Skeletal muscle satellite cell (primary cell): ENCODE data around the gene SLC27A5.

ENCODE experiments used
- H3K27me3 ChIP-seq: 2 replicates; pipeline ENCODE4 v1.7.0; 2013; ENCODE audit warnings: low read length; ENCODE audit not compliant: control insufficient read depth, insufficient read depth
- H3K36me3 ChIP-seq: 2 replicates; pipeline ENCODE4 v1.7.0; 2013; ENCODE audit warnings: mild to moderate bottlenecking, control low read depth, low read length; ENCODE audit not compliant: insufficient read depth
- H3K4me1 ChIP-seq: 2 replicates; pipeline ENCODE4 v1.7.0; 2013; ENCODE audit warnings: low read length; ENCODE audit not compliant: control insufficient read depth, insufficient read depth
- H3K4me2 ChIP-seq: 2 replicates; pipeline ENCODE4 v1.7.0; 2013; ENCODE audit warnings: mild to moderate bottlenecking, low read length
- H3K4me3 ChIP-seq: 2 replicates; pipeline ENCODE4 v1.7.0; 2013; ENCODE audit warnings: low read length
- H3K9ac ChIP-seq: 2 replicates; pipeline ENCODE4 v1.7.0; 2013; ENCODE audit warnings: mild to moderate bottlenecking, low read depth, low read length, moderate library complexity
- H3K9me3 ChIP-seq: replicated peaks from 2 replicates; pipeline ENCODE4 v1.7.0; 2013; ENCODE audit warnings: mild to moderate bottlenecking, control low read depth, low read length

SLC27A5 gene

GRCh38 chr19:58536852-58537798, 25.3 kb upstream of the SLC27A5 start:
- Histone ChIP-seq H3K9me3 (no peaks in the 10 kb centered on the region), H3K4me1 (no peaks in the 10 kb centered on the region), H3K4me2 (no peak overlapping the region), H3K36me3 (no peaks in the 10 kb centered on the region), H3K27me3 (peaks cover 42% of the 10 kb centered on the region), H3K4me3 (no peak overlapping the region), H3K9ac (no peak overlapping the region)

- no peaks in the 10 kb centered on the region for H3K4me1 ChIP-seq
- no peak overlapping the region for H3K4me2 ChIP-seq
- no peaks in the 10 kb centered on the region for H3K9me3 ChIP-seq
- H3K4me3 ChIP-seq, result no peak overlapping the region
- no peaks in the 10 kb centered on the region for H3K36me3 ChIP-seq
- H3K9ac ChIP-seq, result no peak overlapping the region
- peaks cover 55% of the 10 kb centered on the region for H3K27me3 ChIP-seq
Measured at GRCh38 chr19:58535857-58536256, 24.1 kb upstream of the SLC27A5 start.

- no peaks in the 10 kb centered on the region for H3K4me1 ChIP-seq
- H3K4me3 ChIP-seq, result no peak overlapping the region
- no peak overlapping the region for H3K4me2 ChIP-seq
- no peaks in the 10 kb centered on the region for H3K9me3 ChIP-seq
- H3K27me3 ChIP-seq, result peaks cover 28% of the 10 kb centered on the region
- H3K9ac ChIP-seq, result no peak overlapping the region
- H3K36me3 ChIP-seq, result no peaks in the 10 kb centered on the region
Measured at GRCh38 chr19:58531034-58531840, 19.4 kb upstream of the SLC27A5 start.

- no peaks in the 10 kb centered on the region for H3K36me3 ChIP-seq
- no peaks in the 10 kb centered on the region for H3K9me3 ChIP-seq
- no peak overlapping the region for H3K9ac ChIP-seq
- H3K4me2 ChIP-seq, result no peak overlapping the region
- no peaks in the 10 kb centered on the region for H3K4me1 ChIP-seq
- H3K27me3 ChIP-seq, result peaks cover 28% of the 10 kb centered on the region
- no peak overlapping the region for H3K4me3 ChIP-seq
Measured at GRCh38 chr19:58529405-58529804, 17.6 kb upstream of the SLC27A5 start.

GRCh38 chr19:58522709-58523108, 10.9 kb upstream of the SLC27A5 start:
- H3K4me3 ChIP-seq, result no peak overlapping the region

GRCh38 chr19:58521651-58522050, 9.9 kb upstream of the SLC27A5 start:
- H3K9ac ChIP-seq, result no peak overlapping the region
- no peak overlapping the region for H3K4me3 ChIP-seq

More at GRCh38 chr19:58522709-58523108, 10.9 kb upstream of the SLC27A5 start:
- Histone ChIP-seq H3K4me1 (peaks cover 7% of the 10 kb centered on the region), H3K4me2 (no peak overlapping the region), H3K36me3 (no peaks in the 10 kb centered on the region), H3K9ac (no peak overlapping the region), H3K9me3 (no peaks in the 10 kb centered on the region), H3K27me3 (no peaks in the 10 kb centered on the region)

GRCh38 chr19:58520257-58520599, 8.4 kb upstream of the SLC27A5 start:
- peaks cover 12% of the 10 kb centered on the region for H3K4me1 ChIP-seq
- H3K9ac ChIP-seq, result peak overlapping the region; percentile 100
- H3K36me3 ChIP-seq, result peaks cover 20% of the 10 kb centered on the region
- peak overlapping the region; percentile 88 for H3K4me3 ChIP-seq
- no peaks in the 10 kb centered on the region for H3K9me3 ChIP-seq
- H3K4me2 ChIP-seq, result peak overlapping the region; percentile 100
- no peaks in the 10 kb centered on the region for H3K27me3 ChIP-seq

More at GRCh38 chr19:58521651-58522050, 9.9 kb upstream of the SLC27A5 start:
- Histone ChIP-seq H3K4me1 (peaks cover 12% of the 10 kb centered on the region), H3K4me2 (no peak overlapping the region), H3K9me3 (no peaks in the 10 kb centered on the region), H3K36me3 (peaks cover 7% of the 10 kb centered on the region), H3K27me3 (no peaks in the 10 kb centered on the region)

- Histone ChIP-seq H3K9me3 (no peaks in the 10 kb centered on the region), H3K9ac (peak within 1 kb of the TSS; percentile 100), H3K27me3 (no peaks in the 10 kb centered on the region), H3K4me2 (peak within 1 kb of the TSS; percentile 100), H3K36me3 (peaks cover 20% of the 10 kb centered on the region), H3K4me1 (peaks cover 12% of the 10 kb centered on the region), H3K4me3 (peak within 1 kb of the TSS; percentile 88)
Measured at GRCh38 chr19:58519355-58520256, 7.8 kb upstream of the SLC27A5 start, which contains the start of gene ZBTB45. Gene ZBTB45, minus strand, starts transcription at chr19:58519810. Its CDS starts 2,137 bp downstream, at chr19:58517673.

- Histone ChIP-seq H3K27me3 (no peaks in the 10 kb centered on the region), H3K4me3 (peak overlapping the region; percentile 88), H3K9ac (peak overlapping the region; percentile 100), H3K36me3 (peaks cover 20% of the 10 kb centered on the region), H3K4me1 (peaks cover 12% of the 10 kb centered on the region), H3K4me2 (peak overlapping the region; percentile 100), H3K9me3 (no peaks in the 10 kb centered on the region)
Measured at GRCh38 chr19:58519087-58519354, 7.2 kb upstream of the SLC27A5 start.

- H3K4me2 ChIP-seq, result peak overlapping the region; percentile 100
- peaks cover 20% of the 10 kb centered on the region for H3K36me3 ChIP-seq
- H3K4me3 ChIP-seq, result peak overlapping the region; percentile 88
- peak overlapping the region; percentile 100 for H3K9ac ChIP-seq
- no peaks in the 10 kb centered on the region for H3K9me3 ChIP-seq
- peaks cover 12% of the 10 kb centered on the region for H3K4me1 ChIP-seq
- no peaks in the 10 kb centered on the region for H3K27me3 ChIP-seq
Measured at GRCh38 chr19:58518256-58519086, 6.7 kb upstream of the SLC27A5 start.
